ENCODE data around the gene WDR35. TPM values are rescaled to one million over a fixed set of nuclear protein-coding genes. Genes with fewer than 3 reads are reported as not detected.
A peak's percentile ranks its signal among the peaks of the same experiment; 100 is the strongest.

WDR35 gene
- total RNA-seq, 1 experiment from 2014 or later = 16.7 TPM

- Histone ChIP-seq H3K4me1 (ENCODE audit: insufficient read depth, low read length) (peaks cover 4% of the 10 kb centered on the region; the same call in 1 of the 2 replicates), H4K5ac (ENCODE audit: insufficient read length, low read depth, low read length) (no peak overlapping the region), H2BK12ac (ENCODE audit: insufficient read length, low read depth, low read length) (no peak overlapping the region), H3K23me2 (ENCODE audit: insufficient read length, low read depth, low read length, poor library complexity, severe bottlenecking) (peaks cover 6% of the 10 kb centered on the region), H3K56ac (ENCODE audit: insufficient read length, low read depth, low read length) (no peak overlapping the region), H3K9ac (ENCODE audit: extremely low read depth, insufficient read length, low read length) (no peak overlapping the region), H3T11ph (ENCODE audit: low read length) (no peak overlapping the region), H4K20me1 (ENCODE audit: control insufficient read depth, insufficient read depth, insufficient read length) (no peaks in the 10 kb centered on the region), H2AK5ac (ENCODE audit: insufficient read length, low read length) (no peak overlapping the region), H3K79me1 (ENCODE audit: insufficient read depth, low read depth, low read length, poor library complexity, severe bottlenecking) (no peaks in the 10 kb centered on the region), H3K4me2 (ENCODE audit: insufficient read depth, insufficient read length, low read length) (peak overlapping the region; percentile 75), H3K23ac (ENCODE audit: insufficient read length, low read depth, low read length) (no peak overlapping the region), H2BK5ac (ENCODE audit: insufficient read length, low read length) (no peak overlapping the region), H4K91ac (ENCODE audit: insufficient read length, low read depth, low read length) (no peak overlapping the region), H3K18ac (ENCODE audit: insufficient read length, low read depth, low read length) (no peak overlapping the region), H3K27me3 (ENCODE audit: insufficient read depth, low read length) (no peaks in the 10 kb centered on the region), H2BK20ac (ENCODE audit: low read depth, low read length, poor library complexity, severe bottlenecking) (no peak overlapping the region), H4K8ac (replicated peaks; ENCODE audit: insufficient read length, low read depth, low read length) (no peak overlapping the region), H3K79me2 (ENCODE audit: insufficient read depth, low read length) (peaks cover 10% of the 10 kb centered on the region; the same call in 1 of the 2 replicates), H3K14ac (ENCODE audit: insufficient read depth, low read length) (no peak overlapping the region), H3K27ac (ENCODE audit: insufficient read length, low read depth, low read length) (no peak overlapping the region), H3K4ac (ENCODE audit: low read depth, low read length) (no peak overlapping the region), H3K9me3 (ENCODE audit: control insufficient read depth, low read depth, low read length) (no peaks in the 10 kb centered on the region), H2BK15ac (ENCODE audit: low read depth, low read length) (no peak overlapping the region), H2BK120ac (ENCODE audit: low read depth, low read length, poor library complexity, severe bottlenecking) (no peak overlapping the region), H2AFZ (ENCODE audit: low read length) (no peak overlapping the region)
- Mint-ChIP-seq H3K4me3 (peak overlapping the region; percentile 93 to 96), H3K36me3 (ENCODE audit: insufficient read depth in 1 of 3, low read depth in 3 of 3) (peaks cover 17 to 22% (median 21%) of the 10 kb centered on the region in 3 experiments), H3K9me3 (no peaks in the 10 kb centered on the region), H3K4me1 (peaks cover 23 to 26% of the 10 kb centered on the region in 2 experiments), H3K27me3 (ENCODE audit: low read depth) (no peaks in the 10 kb centered on the region), H3K27ac (no peak overlapping the region)
- no peak for TF ChIP-seq CTCF (conservative IDR thresholded peaks at IDR 0.05)
- 100% methylated on average over 1 of the region's 2 CpGs for WGBS (ENCODE audit: extremely low coverage, insufficient read length, low lambda C conversion rate)
- DNase-seq = no peak
These were observed 1.3 kb downstream of the WDR35 start for GRCh38 chr2:19988600-19988999.

Measured in H9 (cell line).